ENCODE data around the gene PAH. TPM values are rescaled to one million over a fixed set of nuclear protein-coding genes. Genes with fewer than 3 reads are reported as not detected.

PAH gene
- total RNA-seq, 1 experiment from 2014 or later: not detected

DNA sequence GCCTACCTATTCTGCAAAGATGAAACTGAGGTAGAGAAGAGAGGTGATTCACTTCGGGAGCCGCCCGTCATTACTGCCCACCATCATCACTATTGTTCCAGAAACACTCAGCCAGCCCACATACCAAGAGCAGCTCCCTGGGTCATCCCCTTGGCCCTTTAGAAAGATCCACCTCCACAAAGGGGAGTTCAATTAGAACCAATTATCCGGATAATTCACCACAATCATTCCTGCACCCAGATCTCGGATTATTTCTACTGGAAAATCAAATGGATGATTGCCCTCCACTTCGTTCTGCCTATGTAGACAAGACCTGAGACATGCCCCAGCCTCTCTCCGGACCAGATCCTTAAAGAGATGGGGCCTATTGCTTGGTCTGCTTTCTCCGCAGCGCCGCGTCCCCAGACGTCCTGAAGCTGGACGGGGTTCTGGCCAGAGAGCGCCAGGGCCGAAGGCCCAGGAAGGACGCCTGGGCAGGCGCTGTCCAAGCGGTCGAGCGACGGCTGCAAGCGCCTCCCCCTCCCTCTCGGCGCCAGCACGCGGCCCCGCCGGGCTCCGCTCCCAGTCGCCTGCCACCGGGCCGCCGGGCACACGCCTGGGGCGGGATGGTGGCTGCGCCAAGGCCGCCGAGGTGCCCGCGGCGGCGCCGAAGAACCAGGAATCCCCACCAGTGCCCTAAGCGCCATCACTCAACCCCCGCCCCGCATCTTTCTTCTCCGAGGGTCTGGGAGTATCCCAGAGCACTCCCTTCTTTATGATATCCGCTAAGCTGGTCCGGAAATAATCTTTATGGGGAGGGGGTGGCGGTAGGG, 39.1 kb upstream of the PAH start:
- DNase-seq (ENCODE audit: low spot score): no peak
- TF ChIP-seq, protein P1, sequence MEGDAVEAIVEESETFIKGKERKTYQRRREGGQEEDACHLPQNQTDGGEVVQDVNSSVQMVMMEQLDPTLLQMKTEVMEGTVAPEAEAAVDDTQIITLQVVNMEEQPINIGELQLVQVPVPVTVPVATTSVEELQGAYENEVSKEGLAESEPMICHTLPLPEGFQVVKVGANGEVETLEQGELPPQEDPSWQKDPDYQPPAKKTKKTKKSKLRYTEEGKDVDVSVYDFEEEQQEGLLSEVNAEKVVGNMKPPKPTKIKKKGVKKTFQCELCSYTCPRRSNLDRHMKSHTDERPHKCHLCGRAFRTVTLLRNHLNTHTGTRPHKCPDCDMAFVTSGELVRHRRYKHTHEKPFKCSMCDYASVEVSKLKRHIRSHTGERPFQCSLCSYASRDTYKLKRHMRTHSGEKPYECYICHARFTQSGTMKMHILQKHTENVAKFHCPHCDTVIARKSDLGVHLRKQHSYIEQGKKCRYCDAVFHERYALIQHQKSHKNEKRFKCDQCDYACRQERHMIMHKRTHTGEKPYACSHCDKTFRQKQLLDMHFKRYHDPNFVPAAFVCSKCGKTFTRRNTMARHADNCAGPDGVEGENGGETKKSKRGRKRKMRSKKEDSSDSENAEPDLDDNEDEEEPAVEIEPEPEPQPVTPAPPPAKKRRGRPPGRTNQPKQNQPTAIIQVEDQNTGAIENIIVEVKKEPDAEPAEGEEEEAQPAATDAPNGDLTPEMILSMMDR (conservative IDR thresholded peaks at IDR 0.05; ENCODE audit: low read depth, low read length): no peak
- TF ChIP-seq EZH2 (IDR thresholded peaks at IDR 0.05; ENCODE audit: borderline replicate concordance, low read depth, low read length, poor library complexity, severe bottlenecking): peak; percentile 42
- CTCF ChIA-PET: no interaction called here
- H3K36me3 ChIP-seq (ENCODE audit: insufficient read depth, low read length, poor library complexity, severe bottlenecking): no peaks in the 10 kb centered on the region
- intact Hi-C loops (cut with micrococcal nuclease; ENCODE audit: unreplicated experiment): no loop called here
- H3K27me3 ChIP-seq (replicated peaks; ENCODE audit: insufficient read depth, low read depth, low read length, poor library complexity): peaks cover 100% of the 10 kb centered on the region
- H3K27ac ChIP-seq (ENCODE audit: low read depth, low read length, poor library complexity, severe bottlenecking): no peak overlapping the region
- no peaks in the 10 kb centered on the region for H3K4me1 ChIP-seq (ENCODE audit: insufficient read depth, low read length, poor library complexity, severe bottlenecking)
- H3K4me3 ChIP-seq (ENCODE audit: low read depth, low read length, poor library complexity, severe bottlenecking): no peak overlapping the region
- BruUV-seq (replicated peaks): no TSS peak
- POLR2A ChIA-PET (ENCODE audit: low non-redundant PET): no interaction called here
- H3K9me3 ChIP-seq (ENCODE audit: low read depth, low read length, poor library complexity, severe bottlenecking): no peaks in the 10 kb centered on the region

DNA sequence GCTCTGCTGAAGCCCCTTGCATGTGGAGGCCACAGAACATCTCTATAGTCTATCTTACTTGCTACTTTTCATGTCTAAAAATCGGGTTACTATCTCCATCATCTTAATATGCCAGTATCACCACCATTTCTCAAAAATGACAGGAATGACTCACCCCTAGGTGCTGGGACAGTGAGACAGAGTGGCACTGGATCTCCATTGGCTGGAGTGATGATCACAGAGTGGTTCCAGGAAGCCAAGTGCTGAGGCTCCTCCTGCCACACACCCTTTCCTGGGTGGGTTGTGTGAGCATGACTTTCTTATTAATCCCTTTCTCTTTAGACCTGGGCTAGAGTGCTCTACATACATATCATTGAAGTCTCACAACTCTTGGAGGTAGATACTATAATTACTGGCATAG, 37.1 kb upstream of the PAH start:
- POLR2A ChIA-PET (ENCODE audit: low non-redundant PET): no interaction called here
- no peaks in the 10 kb centered on the region for H3K36me3 ChIP-seq (ENCODE audit: insufficient read depth, low read length, poor library complexity, severe bottlenecking)

DNA sequence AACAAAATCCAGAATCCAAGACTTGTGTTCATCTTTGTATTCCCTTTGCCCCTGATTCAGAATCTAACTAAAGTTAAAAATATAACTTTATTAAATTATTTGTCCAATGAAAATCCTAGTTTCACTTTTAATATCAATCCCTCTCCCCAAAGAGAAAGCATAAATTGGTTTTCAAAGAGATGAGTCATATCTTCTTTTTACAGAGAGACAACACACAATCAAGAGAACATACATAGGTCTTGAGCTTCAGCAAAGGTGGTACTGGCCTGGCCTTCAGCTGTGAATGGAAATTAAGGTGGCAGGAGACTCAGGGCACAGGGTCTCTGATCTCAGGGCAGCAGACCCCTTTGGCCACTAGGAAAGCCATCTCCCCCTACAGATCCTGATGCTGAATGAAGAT, 36.2 kb upstream of the PAH start:
- TF ChIP-seq, protein P1 (conservative IDR thresholded peaks at IDR 0.05; ENCODE audit: low read depth, low read length): no peak
- TF ChIP-seq EZH2 (IDR thresholded peaks at IDR 0.05; ENCODE audit: borderline replicate concordance, low read depth, low read length, poor library complexity, severe bottlenecking): no peak
- CTCF ChIA-PET: interaction anchor here (0.5 kb wide), 1 partner anchor 926 kb away, joined by 6 read pairs; no protein-coding TSS in a partner anchor
- Histone ChIP-seq H3K36me3 (ENCODE audit: insufficient read depth, low read length, poor library complexity, severe bottlenecking) (no peaks in the 10 kb centered on the region), H3K27me3 (replicated peaks; ENCODE audit: insufficient read depth, low read depth, low read length, poor library complexity) (peaks cover 98% of the 10 kb centered on the region), H3K4me3 (ENCODE audit: low read depth, low read length, poor library complexity, severe bottlenecking) (no peak overlapping the region), H3K27ac (ENCODE audit: low read depth, low read length, poor library complexity, severe bottlenecking) (no peak overlapping the region), H3K4me1 (ENCODE audit: insufficient read depth, low read length, poor library complexity, severe bottlenecking) (no peaks in the 10 kb centered on the region), H3K9me3 (ENCODE audit: low read depth, low read length, poor library complexity, severe bottlenecking) (no peaks in the 10 kb centered on the region)
- POLR2A ChIA-PET (ENCODE audit: low non-redundant PET): no interaction called here
- no TSS peak for BruUV-seq (replicated peaks)
- DNase-seq (ENCODE audit: low spot score): no peak
- intact Hi-C loops (cut with micrococcal nuclease; ENCODE audit: unreplicated experiment): no loop called here

More for the DNA sequence above, 37.1 kb upstream of the PAH start:
- H3K9me3 ChIP-seq (ENCODE audit: low read depth, low read length, poor library complexity, severe bottlenecking): no peaks in the 10 kb centered on the region
- TF ChIP-seq, protein P1 (conservative IDR thresholded peaks at IDR 0.05; ENCODE audit: low read depth, low read length): no peak
- no peak for TF ChIP-seq EZH2 (IDR thresholded peaks at IDR 0.05; ENCODE audit: borderline replicate concordance, low read depth, low read length, poor library complexity, severe bottlenecking)
- H3K4me1 ChIP-seq (ENCODE audit: insufficient read depth, low read length, poor library complexity, severe bottlenecking): no peaks in the 10 kb centered on the region
- CTCF ChIA-PET: no interaction called here
- no peak for DNase-seq (ENCODE audit: low spot score)
- no TSS peak for BruUV-seq (replicated peaks)
- H3K4me3 ChIP-seq (ENCODE audit: low read depth, low read length, poor library complexity, severe bottlenecking): no peak overlapping the region
- H3K27me3 ChIP-seq (replicated peaks; ENCODE audit: insufficient read depth, low read depth, low read length, poor library complexity): peaks cover 100% of the 10 kb centered on the region
- intact Hi-C loops (cut with micrococcal nuclease; ENCODE audit: unreplicated experiment): no loop called here
- H3K27ac ChIP-seq (ENCODE audit: low read depth, low read length, poor library complexity, severe bottlenecking): no peak overlapping the region
